ENCODE results near the gene RASL10A. TPM values are rescaled to one million over a fixed set of nuclear protein-coding genes. Genes with fewer than 3 reads are reported as not detected.
"Not testable (repeated sequence)": the region's sequence is repeated elsewhere in the genome, so short reads cannot be mapped to it uniquely, and the experiment has no call there.

Gene RASL10A
- total RNA-seq, 2 donors from 2014 or later: 1.1 to 1.8 TPM

GRCh38 chr22:29351891-29352290 lies 36.4 kb upstream of the RASL10A start:
- no peaks in the 10 kb centered on the region for H3K4me1 ChIP-seq
- no peak overlapping the region for H3K4me3 ChIP-seq
- no peak overlapping the region for H3K27ac ChIP-seq
- no peak for DNase-seq (ENCODE audit: low spot score)
- H3K9me3 ChIP-seq: no peaks in the 10 kb centered on the region
- no peaks in the 10 kb centered on the region for H3K27me3 ChIP-seq
- peaks cover 100% of the 10 kb centered on the region for H3K36me3 ChIP-seq
- TF ChIP-seq CTCF (IDR thresholded peaks at IDR 0.05): no peak

- DNase-seq (ENCODE audit: low spot score): no peak
- H3K27ac ChIP-seq: no peak overlapping the region
- no peaks in the 10 kb centered on the region for H3K4me1 ChIP-seq
- no peak for TF ChIP-seq CTCF (IDR thresholded peaks at IDR 0.05)
- no peak overlapping the region for H3K4me3 ChIP-seq
- H3K36me3 ChIP-seq: peaks cover 97% of the 10 kb centered on the region
- no peaks in the 10 kb centered on the region for H3K27me3 ChIP-seq
- no peaks in the 10 kb centered on the region for H3K9me3 ChIP-seq
Observed at GRCh38 chr22:29351042-29351441, 35.5 kb upstream of the RASL10A start.

GRCh38 chr22:29348956-29349355 lies 33.5 kb upstream of the RASL10A start:
- Histone ChIP-seq H3K4me3 (no peak overlapping the region), H3K27ac (no peak overlapping the region), H3K4me1 (peaks cover 0 to 7% of the 10 kb centered on the region in 2 donors), H3K27me3 (no peaks in the 10 kb centered on the region), H3K9me3 (no peaks in the 10 kb centered on the region), H3K36me3 (peaks cover 76% of the 10 kb centered on the region)
- TF ChIP-seq CTCF (IDR thresholded peaks at IDR 0.05): no peak
- no peak for DNase-seq (ENCODE audit: low spot score)

GRCh38 chr22:29348041-29348440 lies 32.5 kb upstream of the RASL10A start:
- Histone ChIP-seq H3K9me3 (no peaks in the 10 kb centered on the region), H3K27ac (no peak overlapping the region), H3K4me1 (peaks cover 0 to 13% of the 10 kb centered on the region in 2 donors), H3K27me3 (no peaks in the 10 kb centered on the region), H3K4me3 (no peak overlapping the region), H3K36me3 (peaks cover 67% of the 10 kb centered on the region)
- DNase-seq (ENCODE audit: low spot score): no peak
- TF ChIP-seq CTCF (IDR thresholded peaks at IDR 0.05): no peak

GRCh38 chr22:29346659-29347058 lies 31.2 kb upstream of the RASL10A start:
- Histone ChIP-seq H3K36me3 (peaks cover 63% of the 10 kb centered on the region), H3K9me3 (no peaks in the 10 kb centered on the region), H3K4me3 (no peak overlapping the region), H3K4me1 (peaks cover 0 to 26% of the 10 kb centered on the region in 2 donors), H3K27me3 (no peaks in the 10 kb centered on the region), H3K27ac (no peak overlapping the region)
- DNase-seq (ENCODE audit: low spot score): no peak
- TF ChIP-seq CTCF (IDR thresholded peaks at IDR 0.05): no peak

GRCh38 chr22:29345932-29346331 lies 30.4 kb upstream of the RASL10A start:
- no peak for DNase-seq (ENCODE audit: low spot score)
- H3K27ac ChIP-seq: no peak overlapping the region
- no peak for TF ChIP-seq CTCF (IDR thresholded peaks at IDR 0.05)
- H3K4me3 ChIP-seq: no peak overlapping the region
- H3K9me3 ChIP-seq: no peaks in the 10 kb centered on the region
- H3K36me3 ChIP-seq: peaks cover 63% of the 10 kb centered on the region
- H3K4me1 ChIP-seq: peaks cover 0 to 27% of the 10 kb centered on the region in 2 donors
- no peaks in the 10 kb centered on the region for H3K27me3 ChIP-seq

- H3K9me3 ChIP-seq; H3K4me3 ChIP-seq; DNase-seq (ENCODE audit: low spot score); H3K27ac ChIP-seq; H3K27me3 ChIP-seq: not testable (repeated sequence)
- Histone ChIP-seq H3K36me3 (peaks cover 63% of the 10 kb centered on the region), H3K4me1 (peaks cover 0 to 27% of the 10 kb centered on the region in 2 donors)
Observed at GRCh38 chr22:29344889-29345288, 29.4 kb upstream of the RASL10A start.
